Measurements from ENCODE around the gene CRYBB3. TPM values are rescaled to one million over a fixed set of nuclear protein-coding genes. Genes with fewer than 3 reads are reported as not detected.

Gene CRYBB3
- total and polyA plus RNA-seq, 9 of the 15 experiments (the other 6 are each of a cell fraction or from before 2014, with no cell fraction given): not detected

- TF ChIP-seq AFF4 (CRISPR knock-in tag; IDR thresholded peaks at IDR 0.05) (no peak), CEBPZ (IDR thresholded peaks at IDR 0.05; ENCODE audit: borderline replicate concordance, low read depth, low read length) (no peak), DACH1 (IDR thresholded peaks at IDR 0.05; ENCODE audit: partially characterized antibody) (no peak), CHCHD3 (CRISPR knock-in tag; IDR thresholded peaks at IDR 0.05) (no peak), XRCC3 (IDR thresholded peaks at IDR 0.05) (no peak), RBFOX2 (IDR thresholded peaks at IDR 0.05; ENCODE audit: low read depth, low read length) (no peak)
Observed at GRCh38 chr22:25236417-25236816, 36.8 kb downstream of the CRYBB3 start (continued).

Measured in K562 (cell line).